Activated CD8-positive, alpha-beta memory T cell treated with anti-CD3 and anti-CD28 coated beads for 36 hours (primary cell): ENCODE data around the gene ADAM29. TPM values are rescaled to one million over a fixed set of nuclear protein-coding genes. Genes with fewer than 3 reads are reported as not detected.
"Not testable (repeated sequence)": the region's sequence is repeated elsewhere in the genome, so short reads cannot be mapped to it uniquely, and the experiment has no call there.

Experiments used
- CTCF ChIA-PET: fragments of 350-600 bp; sonication (Branson Sonifier 250); formaldehyde crosslinking; loops from one replicate; lab custom pipeline; 2021; ENCODE audit warnings: antibody characterized with exemption; lab: Charles Lee
- POLR2A ChIA-PET: fragments of 350-600 bp; sonication (Branson Sonifier 250); formaldehyde crosslinking; loops from one replicate; lab custom pipeline; 2021; ENCODE audit warnings: antibody characterized with exemption; lab: Charles Lee
- total RNA-seq, 2 experiments: library from RNA; stranded (reverse); gene quantifications; one replicate each; pipeline ENCODE4 v1.2.3, GENCODE V29; 2021

ADAM29 gene
- total RNA-seq = not detected

- POLR2A ChIA-PET = no interaction called here
- CTCF ChIA-PET = no interaction called here
Measured at GRCh38 chr4:174918058-174918457, at the start of gene ADAM29. ADAM29 (plus strand) TSS chr4:174918358; CDS start chr4:174975526, 57,168 bp downstream.

GRCh38 chr4:174869339-174869738 lies 48.8 kb upstream of the ADAM29 start:
- CTCF ChIA-PET = no interaction called here
- POLR2A ChIA-PET = no interaction called here

- ChIA-PET CTCF (no interaction called here), POLR2A (no interaction called here)
Measured at GRCh38 chr4:174870311-174870710, 47.8 kb upstream of the ADAM29 start.

GRCh38 chr4:174871407-174871806 lies 46.8 kb upstream of the ADAM29 start:
- POLR2A ChIA-PET = no interaction called here
- CTCF ChIA-PET = no interaction called here

- POLR2A ChIA-PET, CTCF ChIA-PET: not testable (repeated sequence)
Measured at GRCh38 chr4:174873146-174873545, 45.0 kb upstream of the ADAM29 start.

GRCh38 chr4:174873931-174874330 lies 44.2 kb upstream of the ADAM29 start:
- ChIA-PET POLR2A (no interaction called here), CTCF (no interaction called here)

- ChIA-PET CTCF (no interaction called here), POLR2A (no interaction called here)
Measured at GRCh38 chr4:174874898-174875297, 43.3 kb upstream of the ADAM29 start.

GRCh38 chr4:174880001-174880400 lies 38.2 kb upstream of the ADAM29 start:
- ChIA-PET POLR2A (no interaction called here), CTCF (no interaction called here)

- POLR2A ChIA-PET = no interaction called here
Measured at GRCh38 chr4:174882317-174882992, 35.7 kb upstream of the ADAM29 start.

GRCh38 chr4:174907508-174907907 lies 10.7 kb upstream of the ADAM29 start:
- POLR2A ChIA-PET = no interaction called here
- CTCF ChIA-PET = no interaction called here

More at GRCh38 chr4:174882317-174882992, 35.7 kb upstream of the ADAM29 start:
- CTCF ChIA-PET = no interaction called here

- CTCF ChIA-PET = no interaction called here
- POLR2A ChIA-PET = no interaction called here
Measured at GRCh38 chr4:174910271-174910670, 7.9 kb upstream of the ADAM29 start.

GRCh38 chr4:174912919-174913543 lies 5.1 kb upstream of the ADAM29 start:
- ChIA-PET POLR2A (no interaction called here), CTCF (no interaction called here)

GRCh38 chr4:174919886-174920423 lies 1.8 kb downstream of the ADAM29 start:
- ChIA-PET CTCF (no interaction called here), POLR2A (no interaction called here)

- POLR2A ChIA-PET = no interaction called here
- CTCF ChIA-PET = no interaction called here
Measured at GRCh38 chr4:174926958-174927357, 8.8 kb downstream of the ADAM29 start.

GRCh38 chr4:174928174-174928573 lies 10.0 kb downstream of the ADAM29 start:
- CTCF ChIA-PET = no interaction called here
- POLR2A ChIA-PET = no interaction called here

- ChIA-PET POLR2A (no interaction called here), CTCF (no interaction called here)
Measured at GRCh38 chr4:174928575-174929253, 10.6 kb downstream of the ADAM29 start.

- POLR2A ChIA-PET = no interaction called here
Measured at GRCh38 chr4:174929346-174929745, 11.2 kb downstream of the ADAM29 start.

GRCh38 chr4:174930895-174931294 lies 12.7 kb downstream of the ADAM29 start:
- CTCF ChIA-PET = no interaction called here
- POLR2A ChIA-PET = no interaction called here

More at GRCh38 chr4:174929346-174929745, 11.2 kb downstream of the ADAM29 start:
- CTCF ChIA-PET = no interaction called here

- ChIA-PET CTCF (no interaction called here), POLR2A (no interaction called here)
Measured at GRCh38 chr4:174933083-174933482, 14.9 kb downstream of the ADAM29 start.

GRCh38 chr4:174934360-174934759 lies 16.2 kb downstream of the ADAM29 start:
- POLR2A ChIA-PET = no interaction called here
- CTCF ChIA-PET = no interaction called here
